ENCODE data around the gene GRM8. TPM values are rescaled to one million over a fixed set of nuclear protein-coding genes. Genes with fewer than 3 reads are reported as not detected.

The GRM8 gene
- total and polyA plus RNA-seq, 10 of the 15 experiments (the other 5 are each of a cell fraction or from before 2014, with no cell fraction given), result 0.33 to 7.1 (median 0.45) TPM; not detected in 2

DNA sequence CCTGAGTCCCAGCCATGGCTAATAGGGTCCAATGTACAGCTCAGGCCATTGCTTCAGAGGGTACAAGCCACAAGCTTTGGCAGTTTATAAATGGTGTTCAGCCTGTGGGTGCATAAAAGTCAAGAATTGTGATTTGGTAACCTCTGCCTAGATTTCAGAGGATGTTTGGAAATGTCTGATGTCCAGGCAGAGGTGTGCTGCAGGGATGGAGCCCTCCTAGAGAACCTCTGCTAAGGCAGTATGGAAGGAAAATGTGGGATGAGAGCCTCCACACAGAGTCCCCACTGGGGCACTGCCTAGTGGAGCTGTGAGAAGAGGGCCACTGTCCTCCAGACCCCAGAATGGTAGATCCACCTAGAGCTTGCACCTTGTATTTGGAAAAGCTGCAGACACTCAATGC is 779.9 kb downstream of the GRM8 start:
- Histone ChIP-seq H3K79me2 (ENCODE audit: control insufficient read depth, insufficient read depth, low read length) (no peaks in the 10 kb centered on the region), H3K9me3 (replicated peaks; ENCODE audit: control insufficient read depth, insufficient read depth, low read length) (peaks cover 9% of the 10 kb centered on the region), H3K4me2 (ENCODE audit: control insufficient read depth, insufficient read depth) (no peak overlapping the region), H3K27ac (ENCODE audit: control insufficient read depth, insufficient read depth) (no peak overlapping the region), H3K36me3 (ENCODE audit: control insufficient read depth in 2 of 2, insufficient read depth in 2 of 2, low read length in 1 of 2) (no peaks in the 10 kb centered on the region), H4K20me1 (ENCODE audit: control insufficient read depth, insufficient read depth) (no peaks in the 10 kb centered on the region), H2AFZ (ENCODE audit: control insufficient read depth, low read depth, low read length) (no peak overlapping the region), H3K9ac (ENCODE audit: control insufficient read depth, insufficient read depth, low read length) (no peak overlapping the region), H3K4me1 (ENCODE audit: control insufficient read depth, insufficient read depth, low read length) (no peaks in the 10 kb centered on the region), H3K4me3 (no peak overlapping the region), H3K27me3 (replicated peaks in 1 of 2; ENCODE audit: control insufficient read depth in 2 of 2, insufficient read depth in 2 of 2, low read length in 1 of 2) (no peaks in the 10 kb centered on the region)
- no peak for ATAC-seq
- intact Hi-C loops (cut with micrococcal nuclease; ENCODE audit: unreplicated experiment), result no loop called here
- no peak for FAIRE-seq
- TF ChIP-seq CBX5 (IDR thresholded peaks at IDR 0.05; ENCODE audit: low read depth) (peak; percentile 92; the same call in 1 of the 2 replicates), POLR2AphosphoS5 (IDR thresholded peaks at IDR 0.05; ENCODE audit: low read length) (no peak), TCF3 (IDR thresholded peaks at IDR 0.05; ENCODE audit: borderline replicate concordance, insufficient read depth, low read depth, low read length) (no peak), RFX5 (IDR thresholded peaks at IDR 0.05; ENCODE audit: low read depth, low read length) (no peak)
- TF ChIP-seq, protein P1, sequence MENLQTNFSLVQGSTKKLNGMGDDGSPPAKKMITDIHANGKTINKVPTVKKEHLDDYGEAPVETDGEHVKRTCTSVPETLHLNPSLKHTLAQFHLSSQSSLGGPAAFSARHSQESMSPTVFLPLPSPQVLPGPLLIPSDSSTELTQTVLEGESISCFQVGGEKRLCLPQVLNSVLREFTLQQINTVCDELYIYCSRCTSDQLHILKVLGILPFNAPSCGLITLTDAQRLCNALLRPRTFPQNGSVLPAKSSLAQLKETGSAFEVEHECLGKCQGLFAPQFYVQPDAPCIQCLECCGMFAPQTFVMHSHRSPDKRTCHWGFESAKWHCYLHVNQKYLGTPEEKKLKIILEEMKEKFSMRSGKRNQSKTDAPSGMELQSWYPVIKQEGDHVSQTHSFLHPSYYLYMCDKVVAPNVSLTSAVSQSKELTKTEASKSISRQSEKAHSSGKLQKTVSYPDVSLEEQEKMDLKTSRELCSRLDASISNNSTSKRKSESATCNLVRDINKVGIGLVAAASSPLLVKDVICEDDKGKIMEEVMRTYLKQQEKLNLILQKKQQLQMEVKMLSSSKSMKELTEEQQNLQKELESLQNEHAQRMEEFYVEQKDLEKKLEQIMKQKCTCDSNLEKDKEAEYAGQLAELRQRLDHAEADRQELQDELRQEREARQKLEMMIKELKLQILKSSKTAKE (IDR thresholded peaks at IDR 0.05; ENCODE audit: low read depth, poor library complexity, severe bottlenecking), result no peak
- TF ChIP-seq, protein P2, sequence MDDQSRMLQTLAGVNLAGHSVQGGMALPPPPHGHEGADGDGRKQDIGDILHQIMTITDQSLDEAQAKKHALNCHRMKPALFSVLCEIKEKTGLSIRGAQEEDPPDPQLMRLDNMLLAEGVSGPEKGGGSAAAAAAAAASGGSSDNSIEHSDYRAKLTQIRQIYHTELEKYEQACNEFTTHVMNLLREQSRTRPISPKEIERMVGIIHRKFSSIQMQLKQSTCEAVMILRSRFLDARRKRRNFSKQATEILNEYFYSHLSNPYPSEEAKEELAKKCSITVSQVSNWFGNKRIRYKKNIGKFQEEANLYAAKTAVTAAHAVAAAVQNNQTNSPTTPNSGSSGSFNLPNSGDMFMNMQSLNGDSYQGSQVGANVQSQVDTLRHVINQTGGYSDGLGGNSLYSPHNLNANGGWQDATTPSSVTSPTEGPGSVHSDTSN (IDR thresholded peaks at IDR 0.05; ENCODE audit: insufficient replicate concordance, low read depth, low read length), result no peak
- ChIA-PET SMC1A (ENCODE audit: uncharacterized antibody, unreplicated experiment) (interaction anchor here (1.0 to 1.1 kb wide), 2 partner anchors 38 to 81 kb away, joined by 3 read pairs; no protein-coding TSS in a partner anchor), RAD21 (ENCODE audit: unreplicated experiment) (no interaction called here), POLR2A (no interaction called here), CTCF (no interaction called here)
- BruUV-seq (replicated peaks), result no TSS peak
- in situ Hi-C loops (cut with MboI), result no loop called here
- no peak for DNase-seq (ENCODE audit: low read depth, low spot score)

All from GM12878 (cell line).